Medulla oblongata (tissue), 1 donor: ENCODE results near the gene PPP5C.
A peak's percentile ranks its signal among the peaks of the same experiment; 100 is the strongest.
"Not testable (repeated sequence)": the region's sequence is repeated elsewhere in the genome, so short reads cannot be mapped to it uniquely, and the experiment has no call there.

Experiments
- DNase-seq: peaks from one replicate; pipeline ENCODE4 v3.0.0-alpha.2; 2015; ENCODE audit errors: extremely low spot score

PPP5C gene

DNA sequence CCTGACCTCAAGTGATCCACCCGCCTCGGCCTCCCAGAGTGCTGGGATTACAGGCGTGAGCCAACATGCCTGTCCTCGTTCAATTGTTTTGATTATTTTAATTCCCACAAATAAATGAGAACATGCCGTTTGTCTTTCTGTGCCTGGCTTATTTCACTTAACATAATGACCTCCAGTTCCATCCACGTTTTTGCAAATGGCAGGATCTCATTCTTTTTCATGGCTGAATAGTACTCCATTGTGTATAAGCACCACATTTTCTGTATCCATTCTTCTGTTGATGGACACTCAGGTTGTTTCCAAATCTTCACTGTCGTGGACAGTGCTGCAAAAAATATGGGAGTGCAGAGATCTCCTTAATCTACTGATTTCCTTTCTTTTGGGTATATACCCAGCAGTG is 86.6 kb downstream of the PPP5C start:
- DNase-seq = not testable (repeated sequence)

GRCh38 chr19:46435009-46435408 is 88.1 kb downstream of the PPP5C start:
- DNase-seq = peak; percentile 96

- DNase-seq = not testable (repeated sequence)
These were observed 88.8 kb downstream of the PPP5C start for GRCh38 chr19:46435689-46436088.
